ENCODE results near the gene LGR4. TPM values are rescaled to one million over a fixed set of nuclear protein-coding genes. Genes with fewer than 3 reads are reported as not detected.
"Not testable (repeated sequence)": the region's sequence is repeated elsewhere in the genome, so short reads cannot be mapped to it uniquely, and the experiment has no call there.

LGR4 gene
- 100 to 1,000 TPM in 3 of 4 donors, 10 to 100 TPM in 1; 29.7 to 134 (median 119) TPM for total RNA-seq

DNA sequence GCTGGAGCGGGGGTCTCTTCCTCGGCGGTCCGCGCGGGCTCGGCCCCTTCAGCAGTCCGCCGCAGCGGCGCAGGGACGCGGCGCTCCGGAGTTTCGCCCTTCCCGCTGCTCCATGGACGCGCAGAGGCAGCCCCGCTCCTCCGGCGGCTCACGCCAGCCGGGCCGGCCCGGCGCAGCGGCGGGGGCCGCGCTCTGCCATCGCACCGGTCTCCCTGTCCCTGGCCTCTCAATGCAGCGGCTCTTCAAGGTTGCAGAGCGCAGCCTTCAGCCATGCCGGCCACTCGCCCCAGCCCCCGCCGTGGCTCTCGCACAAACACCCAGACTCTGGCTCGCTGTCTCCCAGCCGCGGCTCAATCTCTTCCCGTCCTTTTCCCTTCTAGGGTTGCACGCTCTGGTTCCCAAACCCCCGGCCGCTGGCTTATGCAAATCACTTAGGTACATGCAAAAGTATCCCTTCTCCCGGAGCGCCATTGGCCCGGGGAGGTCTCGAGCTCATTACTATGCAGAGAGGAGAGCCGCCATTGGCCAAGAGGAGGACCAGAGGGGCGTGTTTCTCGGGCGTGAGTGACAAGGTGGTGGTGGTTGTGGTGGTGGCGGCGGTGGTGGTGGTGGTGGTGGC lies at the start of gene LGR4:
LGR4 (minus strand) TSS at position 393 of the 619 bp plus-strand sequence. CDS start 488 bp downstream, outside the sequence.
- no peaks in the 10 kb centered on the region for H3K36me3 ChIP-seq
- TF ChIP-seq POLR2A (IDR thresholded peaks at IDR 0.05) (peak; percentile 79 to 96), CTCF (IDR thresholded peaks at IDR 0.05) (no peak)
- H3K27me3 ChIP-seq = no peaks in the 10 kb centered on the region
- peak; percentile 85 to 96 (median 93) for DNase-seq
- peak within 1 kb of the TSS; percentile 54 to 97 (median 82) for H3K4me3 ChIP-seq
- H3K9me3 ChIP-seq = no peaks in the 10 kb centered on the region
- H3K4me1 ChIP-seq = no peaks in the 10 kb centered on the region
- peak within 1 kb of the TSS; percentile 62 to 93 (median 84) for H3K27ac ChIP-seq

DNA sequence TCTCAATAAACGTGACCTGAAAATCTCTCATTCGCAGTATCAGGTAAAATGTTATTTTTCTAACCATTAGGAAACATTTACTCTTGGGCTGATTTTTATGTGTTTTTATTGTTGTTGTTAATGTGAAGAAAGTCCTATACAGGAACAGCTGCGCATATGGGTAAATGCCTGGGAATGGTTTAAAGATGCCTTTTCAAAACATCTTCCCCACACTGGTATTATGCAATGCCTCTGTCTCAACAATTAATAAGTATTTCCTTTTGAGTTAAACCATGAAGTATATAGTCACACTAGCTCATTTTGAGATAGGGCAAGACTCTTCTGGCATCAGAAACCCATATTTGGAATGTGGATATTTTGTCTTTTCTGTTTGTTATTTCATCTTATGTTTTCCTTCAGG lies 47.6 kb upstream of the LGR4 start:
- no peak for DNase-seq
- Histone ChIP-seq H3K9me3 (no peaks in the 10 kb centered on the region), H3K36me3 (no peaks in the 10 kb centered on the region), H3K27ac (no peak overlapping the region), H3K27me3 (no peaks in the 10 kb centered on the region), H3K4me1 (no peaks in the 10 kb centered on the region), H3K4me3 (no peak overlapping the region)
- no peak for TF ChIP-seq POLR2A (IDR thresholded peaks at IDR 0.05)
- TF ChIP-seq CTCF (IDR thresholded peaks at IDR 0.05) = no peak

DNA sequence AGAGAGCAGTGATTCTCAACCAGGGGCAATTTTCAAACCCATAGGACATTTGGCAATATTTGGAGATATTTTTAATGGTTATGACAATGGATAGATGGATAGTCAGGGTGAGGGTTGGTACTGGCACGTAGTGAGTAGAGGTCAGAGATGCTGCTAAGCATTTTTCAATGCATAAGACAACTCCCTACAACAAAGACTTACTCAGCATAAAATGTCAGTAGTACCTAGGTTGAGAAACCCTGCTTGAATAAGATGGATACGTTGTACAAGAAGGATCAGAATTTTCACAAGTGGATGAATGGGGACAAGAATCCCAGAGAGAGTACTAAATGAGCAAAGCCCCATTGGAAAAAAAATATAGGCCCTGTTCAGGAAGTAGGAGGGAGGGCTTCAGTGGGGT lies 45.9 kb upstream of the LGR4 start:
- no peaks in the 10 kb centered on the region for H3K9me3 ChIP-seq

GRCh38 chr11:27517490-27517889 lies 44.9 kb upstream of the LGR4 start:
- H3K4me3 ChIP-seq, H3K4me1 ChIP-seq, H3K27me3 ChIP-seq, DNase-seq, H3K9me3 ChIP-seq, H3K27ac ChIP-seq, H3K36me3 ChIP-seq: not testable (repeated sequence)

More for the DNA sequence above, 45.9 kb upstream of the LGR4 start:
- Histone ChIP-seq H3K27ac (no peak overlapping the region), H3K4me3 (no peak overlapping the region), H3K27me3 (no peaks in the 10 kb centered on the region), H3K4me1 (no peaks in the 10 kb centered on the region), H3K36me3 (no peaks in the 10 kb centered on the region)
- DNase-seq = no peak
- TF ChIP-seq CTCF (IDR thresholded peaks at IDR 0.05) (no peak), POLR2A (IDR thresholded peaks at IDR 0.05) (no peak)

GRCh38 chr11:27514558-27514957 lies 42.0 kb upstream of the LGR4 start:
- H3K27me3 ChIP-seq = no peaks in the 10 kb centered on the region
- H3K4me1 ChIP-seq = no peaks in the 10 kb centered on the region
- DNase-seq = no peak

DNA sequence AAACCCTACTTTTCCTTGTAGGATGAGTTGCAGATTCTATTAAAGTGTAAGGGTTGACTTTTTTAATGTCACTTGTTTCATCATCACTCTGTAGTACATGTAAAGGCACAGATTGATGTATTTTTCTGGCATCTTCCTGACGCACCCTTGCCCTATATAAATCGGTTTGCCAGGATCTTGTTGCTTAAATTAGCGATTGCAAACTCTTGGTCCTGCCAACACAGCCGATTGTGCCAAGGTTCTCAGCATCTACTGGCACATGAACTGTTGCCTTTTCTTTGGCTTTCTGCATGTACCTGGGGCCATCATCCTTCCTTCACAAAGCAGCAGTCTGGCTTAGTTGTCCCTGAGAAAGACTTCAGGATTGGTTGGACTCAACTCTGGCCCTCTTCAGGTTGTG lies 41.5 kb upstream of the LGR4 start:
- DNase-seq = no peak
- H3K4me3 ChIP-seq = no peak overlapping the region

More at GRCh38 chr11:27514558-27514957, 42.0 kb upstream of the LGR4 start:
- no peaks in the 10 kb centered on the region for H3K9me3 ChIP-seq
- H3K36me3 ChIP-seq = no peaks in the 10 kb centered on the region
- H3K27ac ChIP-seq = no peak overlapping the region
- TF ChIP-seq CTCF (IDR thresholded peaks at IDR 0.05) (no peak), POLR2A (IDR thresholded peaks at IDR 0.05) (no peak)
- H3K4me3 ChIP-seq = no peak overlapping the region

More for the DNA sequence above, 41.5 kb upstream of the LGR4 start:
- TF ChIP-seq POLR2A (IDR thresholded peaks at IDR 0.05) = no peak
- no peak for TF ChIP-seq CTCF (IDR thresholded peaks at IDR 0.05)
- H3K27me3 ChIP-seq = no peaks in the 10 kb centered on the region
- H3K9me3 ChIP-seq = no peaks in the 10 kb centered on the region
- no peak overlapping the region for H3K27ac ChIP-seq
- no peaks in the 10 kb centered on the region for H3K4me1 ChIP-seq
- no peaks in the 10 kb centered on the region for H3K36me3 ChIP-seq

All from Peyer's patch (tissue), 4 donors.